Loucy (cell line): Measurements from ENCODE around the gene ZNF354B.
"Not testable (repeated sequence)": the region's sequence is repeated elsewhere in the genome, so short reads cannot be mapped to it uniquely, and the experiment has no call there.

Experiments used
- H2AFZ ChIP-seq: fragments of 200-600 bp; sonication (generic); 2 replicates; pipeline ENCODE4 v1.6.0; 2016; ENCODE audit warnings: antibody characterized with exemption, mild to moderate bottlenecking, low read length, moderate library complexity
- H3F3A ChIP-seq: fragments of 200-600 bp; 2 replicates; pipeline ENCODE4 v1.6.0; 2016; ENCODE audit warnings: antibody characterized with exemption, low read depth, mild to moderate bottlenecking
- H3K27me3 ChIP-seq: fragments of 200-600 bp; sonication (generic); 2 replicates; pipeline ENCODE4 v1.6.1; 2014; ENCODE audit warnings: low read length, mild to moderate bottlenecking; ENCODE audit not compliant: insufficient read depth, poor library complexity, severe bottlenecking
- H3K36me3 ChIP-seq: fragments of 200-600 bp; sonication (generic); 2 replicates; pipeline ENCODE4 v1.6.1; 2016; ENCODE audit warnings: low read length; ENCODE audit not compliant: insufficient read depth
- H3K4me1 ChIP-seq: fragments of 200-600 bp; sonication (generic); 2 replicates; pipeline ENCODE4 v1.5.1; 2014; ENCODE audit warnings: low read length, mild to moderate bottlenecking; ENCODE audit not compliant: insufficient read depth, poor library complexity, severe bottlenecking
- H3K4me2 ChIP-seq: fragments of 200-600 bp; sonication (generic); 2 replicates; pipeline ENCODE4 v1.6.0; 2014; ENCODE audit warnings: antibody characterized with exemption, low read length, low read depth, mild to moderate bottlenecking; ENCODE audit not compliant: poor library complexity, severe bottlenecking
- H3K4me3 ChIP-seq: fragments of 200-600 bp; sonication (generic); 2 replicates; pipeline ENCODE4 v1.5.1; 2014; ENCODE audit warnings: low read length, mild to moderate bottlenecking, mixed read lengths; ENCODE audit not compliant: poor library complexity, severe bottlenecking
- H3K79me2 ChIP-seq: fragments of 200-600 bp; sonication (generic); 2 replicates; pipeline ENCODE4 v1.6.1; 2014; ENCODE audit warnings: low read length; ENCODE audit not compliant: insufficient read depth
- H3K9ac ChIP-seq: fragments of 200-600 bp; sonication (generic); 2 replicates; pipeline ENCODE4 v1.6.0; 2014; ENCODE audit warnings: mild to moderate bottlenecking, low read depth, low read length, moderate library complexity; ENCODE audit not compliant: poor library complexity, severe bottlenecking
- H3K9me2 ChIP-seq: fragments of 200-600 bp; sonication (generic); replicated peaks from 2 replicates; pipeline ENCODE4 v1.6.1; 2016; ENCODE audit warnings: low read depth, low read length, mixed read lengths
- H3K9me3 ChIP-seq: fragments of 200-600 bp; sonication (generic); 2 replicates; pipeline ENCODE4 v1.6.1; 2014; ENCODE audit warnings: mild to moderate bottlenecking, antibody characterized with exemption, low read length, low read depth; ENCODE audit not compliant: insufficient read depth
- H4K20me1 ChIP-seq: fragments of 200-600 bp; sonication (generic); 2 replicates; pipeline ENCODE4 v1.6.0; 2014; ENCODE audit warnings: antibody characterized with exemption, low read length, mild to moderate bottlenecking; ENCODE audit not compliant: insufficient read depth, poor library complexity, severe bottlenecking
- EZH2phosphoT487 ChIP-seq: fragments of 200-600 bp; IDR thresholded peaks from 2 replicates; pipeline ENCODE4 v1.6.1; 2018; ENCODE audit warnings: antibody characterized with exemption, mild to moderate bottlenecking, moderate library complexity, borderline replicate concordance
- TF ChIP-seq, protein P1 (sequence below): fragments of 200-600 bp; sonication (generic); conservative IDR thresholded peaks from 2 replicates; pipeline ENCODE4 v1.5.1; 2014; ENCODE audit warnings: mild to moderate bottlenecking, antibody characterized with exemption, low read length

ZNF354B gene

DNA sequence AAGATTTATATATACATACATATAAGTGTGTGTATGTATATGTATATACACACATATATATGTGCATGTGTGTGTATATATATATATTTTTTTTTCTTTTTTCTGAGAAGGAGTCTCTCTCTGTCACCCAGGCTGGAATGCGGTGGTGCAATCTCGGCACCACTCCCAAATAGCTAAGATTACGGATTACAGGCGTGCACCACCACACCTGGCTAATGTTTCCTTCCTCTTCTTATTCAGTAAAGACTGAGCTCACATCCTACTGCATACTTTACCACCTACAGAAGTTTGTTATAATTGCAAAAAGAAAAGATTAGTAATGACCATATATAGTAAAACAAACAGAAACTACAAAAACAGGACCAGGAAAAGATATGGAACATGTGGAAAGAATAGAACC lies 23.1 kb upstream of the ZNF354B start:
- Histone ChIP-seq H2AFZ (no peak overlapping the region), H3K9me2 (no peaks in the 10 kb centered on the region), H3K9ac (no peak overlapping the region), H3K36me3 (no peaks in the 10 kb centered on the region), H4K20me1 (no peaks in the 10 kb centered on the region), H3K4me3 (no peak overlapping the region), H3K79me2 (no peaks in the 10 kb centered on the region), H3K4me2 (no peak overlapping the region), H3K4me1 (no peaks in the 10 kb centered on the region), H3K27me3 (no peaks in the 10 kb centered on the region), H3K9me3 (no peaks in the 10 kb centered on the region), H3F3A (no peaks in the 10 kb centered on the region)
- TF ChIP-seq EZH2phosphoT487 = no peak
- TF ChIP-seq, protein P1, sequence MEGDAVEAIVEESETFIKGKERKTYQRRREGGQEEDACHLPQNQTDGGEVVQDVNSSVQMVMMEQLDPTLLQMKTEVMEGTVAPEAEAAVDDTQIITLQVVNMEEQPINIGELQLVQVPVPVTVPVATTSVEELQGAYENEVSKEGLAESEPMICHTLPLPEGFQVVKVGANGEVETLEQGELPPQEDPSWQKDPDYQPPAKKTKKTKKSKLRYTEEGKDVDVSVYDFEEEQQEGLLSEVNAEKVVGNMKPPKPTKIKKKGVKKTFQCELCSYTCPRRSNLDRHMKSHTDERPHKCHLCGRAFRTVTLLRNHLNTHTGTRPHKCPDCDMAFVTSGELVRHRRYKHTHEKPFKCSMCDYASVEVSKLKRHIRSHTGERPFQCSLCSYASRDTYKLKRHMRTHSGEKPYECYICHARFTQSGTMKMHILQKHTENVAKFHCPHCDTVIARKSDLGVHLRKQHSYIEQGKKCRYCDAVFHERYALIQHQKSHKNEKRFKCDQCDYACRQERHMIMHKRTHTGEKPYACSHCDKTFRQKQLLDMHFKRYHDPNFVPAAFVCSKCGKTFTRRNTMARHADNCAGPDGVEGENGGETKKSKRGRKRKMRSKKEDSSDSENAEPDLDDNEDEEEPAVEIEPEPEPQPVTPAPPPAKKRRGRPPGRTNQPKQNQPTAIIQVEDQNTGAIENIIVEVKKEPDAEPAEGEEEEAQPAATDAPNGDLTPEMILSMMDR = no peak

DNA sequence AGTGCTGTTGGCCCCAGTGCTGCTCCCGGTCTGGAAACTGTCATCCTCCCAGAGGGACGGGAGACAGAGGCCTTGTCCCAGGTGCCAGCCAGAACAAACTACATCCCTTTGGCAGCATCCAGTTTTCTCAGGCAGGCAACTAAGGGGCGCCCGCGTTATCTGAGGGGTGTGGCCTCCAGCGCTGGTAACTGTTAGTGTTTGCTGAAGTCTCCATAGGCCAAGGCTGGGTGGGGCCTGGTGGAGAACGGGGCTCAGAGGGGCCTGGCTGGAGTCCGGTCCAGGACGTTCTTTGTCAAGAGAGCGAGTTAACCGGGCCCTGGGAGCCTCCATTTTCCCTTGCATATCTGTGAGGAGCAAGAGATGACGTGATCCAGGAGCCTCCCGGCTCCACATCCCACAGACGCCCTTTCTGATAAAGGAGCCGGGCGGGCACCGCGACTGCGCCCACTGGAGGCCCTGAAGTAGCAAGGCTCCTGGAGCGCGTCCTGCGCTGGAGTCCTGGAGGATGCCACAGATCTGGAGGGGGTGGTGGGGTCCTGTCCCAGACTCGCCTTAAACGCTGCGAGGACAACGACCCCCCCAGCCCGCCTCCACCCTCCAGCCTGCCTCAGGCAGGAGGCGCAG lies 20.9 kb upstream of the ZNF354B start:
- not testable (repeated sequence) for H4K20me1 ChIP-seq, H3K36me3 ChIP-seq, H3K79me2 ChIP-seq, H3K9ac ChIP-seq, H3K27me3 ChIP-seq, H3K4me3 ChIP-seq, H3K9me3 ChIP-seq, H3F3A ChIP-seq, H2AFZ ChIP-seq, H3K9me2 ChIP-seq, H3K4me2 ChIP-seq, H3K4me1 ChIP-seq

DNA sequence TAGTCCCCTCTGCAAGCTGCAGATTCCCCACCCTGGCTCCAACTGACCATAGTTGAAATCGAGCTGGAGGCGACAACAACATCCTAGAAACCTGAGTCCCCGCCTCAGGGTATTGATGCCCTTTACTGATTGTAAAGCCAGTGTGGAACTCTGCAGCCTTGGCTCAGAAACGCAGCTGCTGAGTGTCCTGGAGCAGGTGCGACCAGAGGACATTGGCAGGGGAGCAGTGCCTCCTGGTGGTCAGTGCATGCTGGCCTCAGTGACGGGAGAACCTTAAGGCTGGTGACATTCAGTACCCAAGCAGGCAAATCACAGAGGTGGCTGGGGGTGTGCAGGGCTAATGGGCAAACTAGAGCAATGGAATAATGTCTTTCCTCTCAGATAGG lies 20.4 kb upstream of the ZNF354B start:
- Histone ChIP-seq H3K4me3 (no peak overlapping the region), H3K9me2 (no peaks in the 10 kb centered on the region), H3K36me3 (no peaks in the 10 kb centered on the region), H3K79me2 (no peaks in the 10 kb centered on the region), H2AFZ (no peak overlapping the region), H3K27me3 (no peaks in the 10 kb centered on the region), H4K20me1 (no peaks in the 10 kb centered on the region), H3F3A (no peaks in the 10 kb centered on the region), H3K4me2 (no peak overlapping the region), H3K9ac (no peak overlapping the region), H3K9me3 (no peaks in the 10 kb centered on the region), H3K4me1 (no peaks in the 10 kb centered on the region)
- TF ChIP-seq, protein P1 = peak; percentile 41
- TF ChIP-seq EZH2phosphoT487 = no peak

DNA sequence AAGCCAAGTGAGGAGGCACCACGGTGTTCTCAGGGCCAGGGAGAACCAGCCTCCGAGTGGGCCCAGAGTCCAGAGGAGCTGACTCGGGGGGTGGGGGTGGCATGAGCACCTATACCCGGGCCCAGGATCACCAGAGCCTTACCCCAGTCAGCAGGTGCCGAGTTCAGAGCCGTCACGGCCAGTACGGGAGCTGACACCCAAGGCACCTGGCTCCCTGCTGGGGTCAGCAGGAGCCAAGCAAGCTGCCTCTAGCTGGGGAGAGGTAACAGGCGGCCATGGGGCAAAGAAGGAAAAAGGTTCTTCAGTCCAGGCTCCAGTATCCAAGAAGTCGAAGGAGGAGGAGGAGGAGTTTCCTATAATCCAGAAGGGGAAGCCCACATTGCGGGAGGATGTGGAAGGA lies 19.4 kb upstream of the ZNF354B start:
- H2AFZ ChIP-seq, H3K4me1 ChIP-seq, H3K27me3 ChIP-seq, H3K79me2 ChIP-seq, H3K4me2 ChIP-seq, H3F3A ChIP-seq, H3K9me3 ChIP-seq, H3K9ac ChIP-seq, H3K9me2 ChIP-seq, H3K4me3 ChIP-seq, H3K36me3 ChIP-seq, H4K20me1 ChIP-seq: not testable (repeated sequence)
